GM13976 (cell line): ENCODE measurements around the gene TARBP2.

Experiments
- DNase-seq: peaks from one replicate; pipeline ENCODE4 v3.0.0; 2012; ENCODE audit warnings: low spot score
- in situ Hi-C: fragments of 300-500 bp; cut with MboI; formaldehyde crosslinking; loops from one replicate; pipeline ENCODE4 v1.12.0; 2022; ENCODE audit warnings: low sequenced_read_pairs, mixed read lengths, inconsistent platforms; ENCODE audit not compliant: unreplicated experiment
- TF ChIP-seq, protein P1 (sequence below): IDR thresholded peaks from 2 replicates; pipeline ENCODE4 v1.5.1; 2012; ENCODE audit warnings: borderline replicate concordance, mild to moderate bottlenecking; ENCODE audit not compliant: insufficient read depth; ENCODE audit errors: extremely low read depth, missing control alignments, control extremely low read depth

The TARBP2 gene

DNA sequence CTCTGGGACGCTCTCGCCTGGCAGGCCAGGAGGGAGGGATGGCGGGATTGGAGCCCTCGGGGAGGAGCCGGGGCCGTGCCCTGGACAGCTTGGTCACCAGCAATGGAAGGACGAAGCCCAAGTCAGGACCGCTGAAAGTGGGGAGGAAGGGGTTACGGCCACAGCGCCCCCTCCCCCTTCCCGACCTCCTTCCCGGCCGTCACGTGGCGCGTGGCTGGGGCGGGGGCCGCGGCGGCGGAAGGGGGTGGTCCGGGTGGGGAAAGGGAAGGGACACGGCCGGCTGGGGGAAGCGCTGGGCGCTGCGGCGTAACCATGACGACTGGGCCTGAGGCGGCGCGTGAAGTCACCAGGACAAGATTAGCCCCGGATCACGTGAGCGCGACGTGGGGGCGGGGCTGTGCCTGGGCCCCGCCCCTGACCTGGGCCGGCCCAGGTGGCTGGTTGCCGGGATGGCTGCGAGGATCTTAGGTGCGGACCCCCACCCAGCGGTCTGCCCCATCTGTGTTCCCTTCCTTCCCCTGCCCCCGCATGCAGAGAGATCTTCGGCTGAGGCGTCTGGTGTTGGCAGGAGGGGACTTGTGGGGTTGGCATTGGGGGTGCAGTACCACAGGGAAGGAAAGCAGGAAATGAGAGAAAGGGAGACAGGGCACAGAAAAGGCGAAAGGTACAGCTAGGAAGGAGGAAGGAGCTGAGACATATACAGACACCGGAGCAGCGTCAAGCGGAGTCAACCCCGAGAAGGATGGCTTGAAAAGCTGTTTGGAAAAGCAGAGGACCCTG is 8.1 kb upstream of the TARBP2 start:
- DNase-seq = peak; percentile 95
- in situ Hi-C loops = no loop called here

DNA sequence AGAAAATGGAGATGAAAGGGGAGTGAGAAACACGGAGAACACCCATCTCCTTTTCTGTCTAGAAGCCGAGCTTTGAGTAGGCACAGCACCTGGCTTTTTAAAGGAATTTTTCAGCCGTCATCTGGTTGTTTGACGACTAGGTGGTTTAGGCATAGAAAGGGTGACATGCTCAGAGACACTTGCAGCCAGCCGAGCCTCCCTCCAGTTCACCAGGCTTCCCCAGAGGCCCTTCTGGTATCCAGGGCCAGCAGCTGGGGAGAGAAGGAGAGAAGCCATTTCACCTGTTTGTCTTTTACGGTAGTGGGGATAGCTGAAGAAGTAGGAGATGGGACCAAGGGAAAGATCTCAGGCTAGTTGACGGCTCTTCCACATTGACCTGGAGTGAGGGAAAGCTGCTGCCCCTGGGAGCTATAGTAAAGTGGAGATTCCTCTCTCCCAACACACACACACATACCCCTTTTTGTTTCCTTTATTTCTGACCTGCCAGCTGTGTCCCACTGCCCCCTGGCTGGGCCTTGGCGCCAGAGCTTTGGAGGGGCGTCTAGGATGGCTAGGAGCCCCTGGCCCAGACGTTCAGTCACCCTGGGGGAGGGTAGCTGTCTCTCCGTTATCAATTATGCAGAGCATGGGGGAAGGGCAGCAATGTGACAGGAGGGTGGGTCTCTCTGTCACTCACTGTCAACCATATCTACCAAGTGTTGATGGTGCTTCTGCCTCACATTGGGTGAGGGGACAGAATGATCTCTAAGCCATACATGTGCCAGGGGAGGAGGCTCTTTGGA is 7.3 kb upstream of the TARBP2 start:
- in situ Hi-C loops = no loop called here
- DNase-seq = no peak
- TF ChIP-seq, protein P1, sequence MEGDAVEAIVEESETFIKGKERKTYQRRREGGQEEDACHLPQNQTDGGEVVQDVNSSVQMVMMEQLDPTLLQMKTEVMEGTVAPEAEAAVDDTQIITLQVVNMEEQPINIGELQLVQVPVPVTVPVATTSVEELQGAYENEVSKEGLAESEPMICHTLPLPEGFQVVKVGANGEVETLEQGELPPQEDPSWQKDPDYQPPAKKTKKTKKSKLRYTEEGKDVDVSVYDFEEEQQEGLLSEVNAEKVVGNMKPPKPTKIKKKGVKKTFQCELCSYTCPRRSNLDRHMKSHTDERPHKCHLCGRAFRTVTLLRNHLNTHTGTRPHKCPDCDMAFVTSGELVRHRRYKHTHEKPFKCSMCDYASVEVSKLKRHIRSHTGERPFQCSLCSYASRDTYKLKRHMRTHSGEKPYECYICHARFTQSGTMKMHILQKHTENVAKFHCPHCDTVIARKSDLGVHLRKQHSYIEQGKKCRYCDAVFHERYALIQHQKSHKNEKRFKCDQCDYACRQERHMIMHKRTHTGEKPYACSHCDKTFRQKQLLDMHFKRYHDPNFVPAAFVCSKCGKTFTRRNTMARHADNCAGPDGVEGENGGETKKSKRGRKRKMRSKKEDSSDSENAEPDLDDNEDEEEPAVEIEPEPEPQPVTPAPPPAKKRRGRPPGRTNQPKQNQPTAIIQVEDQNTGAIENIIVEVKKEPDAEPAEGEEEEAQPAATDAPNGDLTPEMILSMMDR = no peak

More for the DNA sequence above, 8.1 kb upstream of the TARBP2 start:
- TF ChIP-seq, protein P1 = no peak

DNA sequence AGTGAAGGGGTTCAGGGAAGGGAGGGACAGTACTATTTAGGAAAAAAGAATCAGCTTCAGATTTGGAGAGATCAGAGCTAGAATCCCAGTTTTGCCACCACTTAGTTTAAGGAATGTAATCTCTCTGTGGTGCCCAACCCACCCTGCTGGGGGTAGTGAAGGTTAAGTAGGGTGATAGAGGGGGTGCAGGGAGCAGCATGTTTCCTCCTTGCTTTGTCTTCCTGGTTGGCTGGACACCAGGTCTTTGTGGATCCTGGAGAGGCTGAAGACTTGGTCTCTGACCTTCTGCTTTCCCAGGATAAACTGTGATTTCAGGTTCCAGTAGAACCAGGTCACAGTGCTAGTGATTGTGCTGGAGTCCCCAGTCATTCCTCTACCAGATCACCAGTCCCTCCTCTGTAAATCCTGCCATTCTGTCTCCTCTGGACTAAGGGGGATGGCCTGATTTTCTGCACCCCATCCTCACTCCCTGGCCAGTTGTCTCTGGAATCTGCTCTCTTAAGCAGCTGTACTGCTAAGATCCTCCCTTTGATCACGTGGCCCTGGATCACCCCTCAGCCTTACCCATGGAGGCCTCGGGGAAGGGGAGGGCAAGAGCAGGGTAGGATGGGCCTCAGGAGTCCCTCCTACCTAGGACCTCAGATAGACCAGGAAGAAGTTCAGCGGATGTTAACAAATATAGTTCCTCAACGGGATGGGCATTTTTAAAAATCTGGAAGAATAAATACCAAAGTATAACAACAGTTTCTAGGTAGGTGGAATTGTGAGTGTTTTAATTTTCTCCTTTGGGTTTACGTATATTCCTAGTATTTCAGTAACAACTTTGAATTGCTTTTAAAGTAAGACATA is 5.0 kb upstream of the TARBP2 start:
- TF ChIP-seq, protein P1 = no peak

DNA sequence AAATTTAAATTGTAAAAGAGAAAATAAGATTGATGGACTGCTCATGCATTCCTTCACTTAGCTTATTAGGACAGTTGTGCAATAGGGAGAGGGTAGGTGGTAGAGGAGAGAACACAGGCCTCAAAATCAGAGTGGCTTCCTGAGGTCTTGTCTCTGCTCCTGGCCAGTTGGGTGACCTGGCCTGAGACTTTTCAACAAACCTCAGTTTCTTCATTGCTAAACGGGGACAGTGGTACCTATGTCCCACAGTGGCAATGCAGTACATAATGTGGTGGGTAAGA is 4.4 kb upstream of the TARBP2 start:
- TF ChIP-seq, protein P1 = no peak
- in situ Hi-C loops = no loop called here
- DNase-seq = no peak

More for the DNA sequence above, 5.0 kb upstream of the TARBP2 start:
- in situ Hi-C loops = no loop called here
- no peak for DNase-seq

DNA sequence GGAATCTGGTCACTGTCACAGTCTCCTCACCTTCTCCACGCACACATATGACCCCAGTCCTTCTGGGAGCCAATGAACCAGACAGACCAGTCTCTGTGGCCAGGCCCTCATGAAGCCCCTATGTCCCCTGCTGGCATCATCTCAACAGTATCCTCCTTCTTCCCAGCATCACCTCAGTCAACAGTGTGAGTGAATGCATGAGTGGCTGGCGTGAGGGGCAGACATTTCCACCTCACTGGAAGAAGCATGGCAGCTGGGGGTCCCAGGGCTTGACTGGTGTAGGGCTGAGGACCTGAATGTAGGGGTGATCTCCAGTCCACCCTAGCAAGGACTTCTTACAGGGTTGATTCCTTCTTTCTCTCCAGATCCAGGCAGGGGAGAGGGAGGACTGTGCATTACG is 3.6 kb upstream of the TARBP2 start:
- in situ Hi-C loops = no loop called here
- TF ChIP-seq, protein P1 = no peak
- DNase-seq = no peak

DNA sequence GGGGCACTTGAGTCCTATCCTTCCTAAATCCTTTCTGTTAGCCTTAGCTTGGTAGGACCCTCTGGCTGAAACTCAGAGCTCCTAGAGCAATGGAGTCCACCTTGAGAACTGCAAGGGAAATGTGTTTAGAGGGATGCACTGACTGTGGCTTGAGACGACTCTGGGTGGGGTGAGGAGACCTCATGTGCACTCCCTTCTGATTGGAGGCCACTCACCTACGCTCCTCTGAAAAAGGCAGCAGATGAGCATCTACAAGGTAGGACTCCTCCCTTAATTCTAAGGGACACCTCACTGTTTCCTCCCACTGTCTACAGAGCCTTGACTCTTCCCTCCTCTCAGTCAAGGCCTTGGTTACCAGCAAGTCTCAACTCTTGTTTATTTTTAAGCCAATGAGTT is 2.9 kb upstream of the TARBP2 start:
- in situ Hi-C loops = no loop called here
- TF ChIP-seq, protein P1 = no peak
- no peak for DNase-seq
